H9 (cell line): Measurements from ENCODE around the gene NBEAL2. TPM values are rescaled to one million over a fixed set of nuclear protein-coding genes. Genes with fewer than 3 reads are reported as not detected.

Source experiments
- DNase-seq: peaks from one replicate; pipeline ENCODE4 v3.0.0-alpha.2; 2017
- H2AFZ ChIP-seq: one replicate; pipeline ENCODE4 v1.6.1; 2013; ENCODE audit warnings: mild to moderate bottlenecking, low read length, control low read depth, moderate library complexity
- H2AK5ac ChIP-seq: 2 replicates; pipeline ENCODE4 v1.6.1; 2013; ENCODE audit warnings: low read length, control low read depth, mixed read lengths; ENCODE audit not compliant: insufficient read length
- H2BK120ac ChIP-seq: one replicate; pipeline ENCODE4 v1.6.1; 2013; ENCODE audit warnings: low read depth, mild to moderate bottlenecking, low read length, control low read depth, inconsistent platforms; ENCODE audit not compliant: poor library complexity, severe bottlenecking
- H2BK12ac ChIP-seq: 2 replicates; pipeline ENCODE4 v1.6.1; 2013; ENCODE audit warnings: low read length, control low read depth, mixed read lengths, low read depth; ENCODE audit not compliant: insufficient read length
- H2BK15ac ChIP-seq: 2 replicates; pipeline ENCODE4 v1.6.1; 2013; ENCODE audit warnings: low read depth, low read length, control low read depth
- H2BK20ac ChIP-seq: one replicate; pipeline ENCODE4 v1.6.1; 2013; ENCODE audit warnings: low read depth, mild to moderate bottlenecking, low read length, control low read depth, inconsistent platforms; ENCODE audit not compliant: poor library complexity, severe bottlenecking
- H2BK5ac ChIP-seq: 2 replicates; pipeline ENCODE4 v1.6.1; 2013; ENCODE audit warnings: low read length, control low read depth, mixed read lengths; ENCODE audit not compliant: insufficient read length
- H3K14ac ChIP-seq: 2 replicates; pipeline ENCODE4 v1.6.1; 2013; ENCODE audit warnings: low read length, control low read depth; ENCODE audit not compliant: insufficient read depth
- H3K18ac ChIP-seq: 2 replicates; pipeline ENCODE4 v1.6.1; 2013; ENCODE audit warnings: low read depth, mild to moderate bottlenecking, mixed read lengths, low read length, control low read depth; ENCODE audit not compliant: insufficient read length
- H3K23ac ChIP-seq: 2 replicates; pipeline ENCODE4 v1.6.1; 2013; ENCODE audit warnings: low read length, control low read depth, mixed read lengths, low read depth; ENCODE audit not compliant: insufficient read length
- H3K23me2 ChIP-seq: 2 replicates; pipeline ENCODE4 v1.6.1; 2013; ENCODE audit warnings: low read depth, mild to moderate bottlenecking, mixed read lengths, low read length, control low read depth; ENCODE audit not compliant: insufficient read length, poor library complexity, severe bottlenecking
- H3K27ac ChIP-seq: 2 replicates; pipeline ENCODE4 v1.5.1; 2013; ENCODE audit warnings: low read length, control low read depth, mixed read lengths, low read depth; ENCODE audit not compliant: insufficient read length
- H3K27me3 ChIP-seq: 2 replicates; pipeline ENCODE4 v1.6.1; 2013; ENCODE audit warnings: low read length, control low read depth, inconsistent platforms; ENCODE audit not compliant: insufficient read depth
- H3K4ac ChIP-seq: 2 replicates; pipeline ENCODE4 v1.6.1; 2013; ENCODE audit warnings: low read depth, mild to moderate bottlenecking, control low read depth, inconsistent platforms, low read length, moderate library complexity
- H3K4me1 ChIP-seq: 2 replicates; pipeline ENCODE4 v1.6.1; 2013; ENCODE audit warnings: low read length, control low read depth, inconsistent platforms; ENCODE audit not compliant: insufficient read depth
- H3K4me2 ChIP-seq: 2 replicates; pipeline ENCODE4 v1.6.1; 2013; ENCODE audit warnings: low read length, control low read depth, mixed read lengths; ENCODE audit not compliant: insufficient read length, insufficient read depth
- H3K56ac ChIP-seq: 2 replicates; pipeline ENCODE4 v1.6.1; 2013; ENCODE audit warnings: low read depth, mild to moderate bottlenecking, mixed read lengths, low read length, control low read depth; ENCODE audit not compliant: insufficient read length
- H3K79me1 ChIP-seq: 2 replicates; pipeline ENCODE4 v1.6.1; 2013; ENCODE audit warnings: low read depth, mild to moderate bottlenecking, moderate library complexity, low read length, control low read depth, inconsistent platforms; ENCODE audit not compliant: insufficient read depth, poor library complexity, severe bottlenecking
- H3K79me2 ChIP-seq: 2 replicates; pipeline ENCODE4 v1.6.1; 2013; ENCODE audit warnings: low read length, control low read depth, inconsistent platforms; ENCODE audit not compliant: insufficient read depth
- H3K9ac ChIP-seq: 2 replicates; pipeline ENCODE4 v1.6.1; 2013; ENCODE audit warnings: low read length, control low read depth, mixed read lengths; ENCODE audit not compliant: insufficient read length; ENCODE audit errors: extremely low read depth
- H3K9me3 ChIP-seq: one replicate; pipeline ENCODE4 v1.6.1; 2013; ENCODE audit warnings: low read depth, low read length, inconsistent platforms; ENCODE audit not compliant: control insufficient read depth
- H3T11ph ChIP-seq: one replicate; pipeline ENCODE4 v1.6.1; 2013; ENCODE audit warnings: mild to moderate bottlenecking, low read length, control low read depth, inconsistent platforms
- H4K20me1 ChIP-seq: one replicate; pipeline ENCODE4 v1.6.1; 2013; ENCODE audit not compliant: control insufficient read depth, insufficient read length, insufficient read depth
- H4K5ac ChIP-seq: 2 replicates; pipeline ENCODE4 v1.6.1; 2013; ENCODE audit warnings: low read depth, mild to moderate bottlenecking, mixed read lengths, low read length, control low read depth; ENCODE audit not compliant: insufficient read length
- H4K8ac ChIP-seq: replicated peaks from 2 replicates; pipeline ENCODE4 v1.6.1; 2013; ENCODE audit warnings: low read length, control low read depth, mixed read lengths, low read depth; ENCODE audit not compliant: insufficient read length
- H4K91ac ChIP-seq: 2 replicates; pipeline ENCODE4 v1.6.1; 2013; ENCODE audit warnings: low read depth, mild to moderate bottlenecking, moderate library complexity, mixed read lengths, low read length, control low read depth; ENCODE audit not compliant: insufficient read length
- H3K27ac Mint-ChIP-seq, 3 experiments: 2 replicates in 2 of 3; 3 replicates in 1 of 3; pipeline ENCODE4 v1.8.0; 2020 to 2021; ENCODE audit warnings: mixed read lengths in 3 of 3, mild to moderate bottlenecking in 1 of 3, moderate library complexity in 1 of 3
- H3K27me3 Mint-ChIP-seq: 2 replicates; pipeline ENCODE4 v1.8.0; 2021; ENCODE audit warnings: low read depth, mild to moderate bottlenecking, moderate library complexity, mixed read lengths
- H3K36me3 Mint-ChIP-seq, 3 experiments: 2 replicates in 2 of 3; 3 replicates in 1 of 3; pipeline ENCODE4 v1.8.0; 2020 to 2021; ENCODE audit warnings: low read depth in 3 of 3, mixed read lengths in 3 of 3; ENCODE audit not compliant: insufficient read depth in 1 of 3
- H3K4me1 Mint-ChIP-seq, 2 experiments: 2 replicates each; pipeline ENCODE4 v1.8.0; 2020; ENCODE audit warnings: mixed read lengths in 2 of 2
- H3K4me3 Mint-ChIP-seq, 2 experiments: 2 replicates in 1 of 2; 3 replicates in 1 of 2; pipeline ENCODE4 v1.8.0; 2020 to 2021; ENCODE audit warnings: mild to moderate bottlenecking in 2 of 2, mixed read lengths in 2 of 2, moderate library complexity in 1 of 2
- H3K9me3 Mint-ChIP-seq, 2 experiments: 2 replicates in 1 of 2; 3 replicates in 1 of 2; pipeline ENCODE4 v1.8.0; 2020; ENCODE audit warnings: mild to moderate bottlenecking in 2 of 2, mixed read lengths in 2 of 2, moderate library complexity in 1 of 2
- CTCF ChIP-seq: fragments of 200-600 bp; sonication (generic); conservative IDR thresholded peaks from 3 replicates; pipeline ENCODE4 v1.8.0; 2021; ENCODE audit warnings: antibody characterized with exemption, mild to moderate bottlenecking
- WGBS: extraction: QIAGEN DNeasy Blood & Tissue Kit; methylation state at CpG from one replicate; pipeline ENCODE4 v1.1.7; 2013; ENCODE audit warnings: missing lambda C conversion rate, low lambda C conversion rate, mixed read lengths; ENCODE audit not compliant: insufficient read length; ENCODE audit errors: extremely low coverage; 5-methylcytosine and 5-hydroxymethylcytosine counted together
- total RNA-seq: library from RNA; stranded (reverse); gene quantifications from 2 replicates; pipeline ENCODE4 v1.2.1, GENCODE V29; 2021

NBEAL2 gene
- total RNA-seq, 1 experiment from 2014 or later: 52.1 TPM

GRCh38 chr3:46960835-46961234, 18.6 kb upstream of the NBEAL2 start:
- Histone ChIP-seq H3T11ph (no peak overlapping the region), H3K18ac (no peak overlapping the region), H3K9me3 (no peaks in the 10 kb centered on the region), H3K9ac (no peak overlapping the region), H2BK120ac (no peak overlapping the region), H4K20me1 (no peaks in the 10 kb centered on the region), H3K79me2 (peaks cover 38% of the 10 kb centered on the region), H3K4me2 (no peak overlapping the region), H2BK15ac (no peak overlapping the region), H3K79me1 (peaks cover 6% of the 10 kb centered on the region), H4K5ac (no peak overlapping the region), H3K27me3 (no peaks in the 10 kb centered on the region), H2BK5ac (no peak overlapping the region), H3K23ac (no peak overlapping the region), H3K56ac (no peak overlapping the region), H3K27ac (no peak overlapping the region), H2AK5ac (no peak overlapping the region), H2BK20ac (no peak overlapping the region), H2AFZ (no peak overlapping the region), H4K8ac (no peak overlapping the region), H4K91ac (no peak overlapping the region), H3K23me2 (no peaks in the 10 kb centered on the region), H2BK12ac (no peak overlapping the region), H3K14ac (no peak overlapping the region), H3K4ac (no peak overlapping the region), H3K4me1 (peaks cover 3% of the 10 kb centered on the region; the same call in 1 of the 2 replicates)
- no peak for DNase-seq
- Mint-ChIP-seq H3K27ac (peak overlapping the region; percentile 59 to 87 (median 69); a peak in 6 of 7 replicates), H3K4me3 (no peak overlapping the region), H3K27me3 (no peaks in the 10 kb centered on the region), H3K4me1 (peaks cover 35 to 43% of the 10 kb centered on the region in 2 experiments), H3K36me3 (peaks cover 24 to 29% (median 26%) of the 10 kb centered on the region in 3 experiments), H3K9me3 (peaks cover 6 to 15% of the 10 kb centered on the region in 2 experiments; a peak in 4 of 5 replicates)
- WGBS: no CpG with 5 or more reads among the region's 1 CpG
- TF ChIP-seq CTCF: no peak
